PC-3 (cell line): ENCODE data around the gene AGXT. TPM values are rescaled to one million over a fixed set of nuclear protein-coding genes. Genes with fewer than 3 reads are reported as not detected.

ENCODE experiments used
- ATAC-seq: fragments of 200-7000 bp; cut with Tn5 transposase; 2 replicates; pipeline ENCODE4 v1.9.1; 2020; ENCODE audit warnings: mild to moderate bottlenecking, moderate library complexity
- BruUV-seq: library from RNA; stranded (reverse); fragments of 400-500 nt; replicated peaks from 2 replicates; lab custom pipeline; 2021; lab: Mats Ljungman, UMichigan
- CTCF ChIA-PET: fragments of 300-600 bp; sonication (Branson Sonifier 250); formaldehyde crosslinking; loops from one replicate; lab custom pipeline; 2022; ENCODE audit warnings: antibody characterized with exemption; lab: Charles Lee
- POLR2A ChIA-PET: fragments of 300-600 bp; sonication (Branson Sonifier 250); formaldehyde crosslinking; loops from one replicate; lab custom pipeline; 2022; ENCODE audit warnings: antibody characterized with exemption; ENCODE audit not compliant: unreplicated experiment; lab: Charles Lee
- DNase-seq: peaks from one replicate; pipeline ENCODE4 v3.0.0-alpha.2; 2015
- H2AFZ ChIP-seq: fragments of 300-600 bp; sonication (generic); 2 replicates; pipeline ENCODE4 v1.6.0; 2016; ENCODE audit warnings: antibody characterized with exemption, low read length
- H3F3A ChIP-seq: fragments of 300-600 bp; sonication (generic); one replicate; pipeline ENCODE4 v1.6.0; 2017; ENCODE audit warnings: antibody characterized with exemption, low read length, control low read depth, mild to moderate bottlenecking; ENCODE audit not compliant: unreplicated experiment
- H3K27ac ChIP-seq: fragments of 300-600 bp; sonication (generic); 2 replicates; pipeline ENCODE4 v1.5.1; 2016; ENCODE audit warnings: mild to moderate bottlenecking, low read length
- H3K27me3 ChIP-seq: fragments of 300-600 bp; sonication (generic); 2 replicates; pipeline ENCODE4 v1.6.1; 2016; ENCODE audit warnings: low read length, mixed read lengths
- H3K36me3 ChIP-seq: fragments of 300-600 bp; sonication (generic); 2 replicates; pipeline ENCODE4 v1.6.1; 2016; ENCODE audit warnings: low read depth, mixed run types, low read length, mixed read lengths
- H3K4me1 ChIP-seq: fragments of 300-600 bp; sonication (generic); 2 replicates; pipeline ENCODE4 v1.5.1; 2016; ENCODE audit warnings: low read length; ENCODE audit not compliant: insufficient read depth
- H3K4me2 ChIP-seq: fragments of 300-600 bp; sonication (generic); 2 replicates; pipeline ENCODE4 v1.6.0; 2016; ENCODE audit warnings: low read length
- H3K4me3 ChIP-seq: fragments of 300-600 bp; sonication (generic); 2 replicates; pipeline ENCODE4 v1.5.1; 2016; ENCODE audit warnings: mild to moderate bottlenecking, low read length, mixed read lengths
- H3K79me2 ChIP-seq: fragments of 300-600 bp; sonication (generic); 2 replicates; pipeline ENCODE4 v1.6.1; 2017; ENCODE audit warnings: low read length, mixed read lengths
- H3K9ac ChIP-seq: fragments of 300-600 bp; sonication (generic); 2 replicates; pipeline ENCODE4 v1.6.0; 2016; ENCODE audit warnings: mild to moderate bottlenecking, low read length
- H3K9me2 ChIP-seq: fragments of 300-600 bp; sonication (generic); replicated peaks from 2 replicates; pipeline ENCODE4 v1.6.1; 2016; ENCODE audit warnings: mixed run types, low read length, mixed read lengths
- H3K9me3 ChIP-seq: fragments of 300-600 bp; sonication (generic); 2 replicates; pipeline ENCODE4 v1.6.1; 2016; ENCODE audit warnings: low read length, mixed read lengths
- H4K20me1 ChIP-seq: fragments of 300-600 bp; sonication (generic); 2 replicates; pipeline ENCODE4 v1.6.1; 2016; ENCODE audit warnings: low read length, mixed read lengths
- EZH2 ChIP-seq: fragments of 300-600 bp; sonication (generic); IDR thresholded peaks from one replicate; pipeline ENCODE4 v1.6.1; 2017; ENCODE audit warnings: antibody characterized with exemption, mild to moderate bottlenecking, low read length; ENCODE audit not compliant: unreplicated experiment
- EZH2phosphoT487 ChIP-seq: fragments of 300-600 bp; sonication (generic); IDR thresholded peaks from 2 replicates; pipeline ENCODE4 v1.6.1; 2018; ENCODE audit warnings: mild to moderate bottlenecking, antibody characterized with exemption, low read length, borderline replicate concordance
- intact Hi-C: fragments of 100-400 bp; cut with micrococcal nuclease; formaldehyde crosslinking; loops from 2 replicates; pipeline ENCODE4 v1.9.0; 2023
- total RNA-seq: library from RNA; depleted of rRNA; stranded (reverse); fragments of >200 nt; gene quantifications from 2 replicates; pipeline ENCODE4 v1.2.3, GENCODE V29; 2014
- TF ChIP-seq, protein P1 (sequence below): fragments of 300-600 bp; sonication (generic); conservative IDR thresholded peaks from 2 replicates; pipeline ENCODE4 v1.5.1; 2017; ENCODE audit warnings: antibody characterized with exemption, low read depth, mild to moderate bottlenecking, low read length

AGXT gene
- total RNA-seq, 1 experiment from 2014 or later: not detected

DNA sequence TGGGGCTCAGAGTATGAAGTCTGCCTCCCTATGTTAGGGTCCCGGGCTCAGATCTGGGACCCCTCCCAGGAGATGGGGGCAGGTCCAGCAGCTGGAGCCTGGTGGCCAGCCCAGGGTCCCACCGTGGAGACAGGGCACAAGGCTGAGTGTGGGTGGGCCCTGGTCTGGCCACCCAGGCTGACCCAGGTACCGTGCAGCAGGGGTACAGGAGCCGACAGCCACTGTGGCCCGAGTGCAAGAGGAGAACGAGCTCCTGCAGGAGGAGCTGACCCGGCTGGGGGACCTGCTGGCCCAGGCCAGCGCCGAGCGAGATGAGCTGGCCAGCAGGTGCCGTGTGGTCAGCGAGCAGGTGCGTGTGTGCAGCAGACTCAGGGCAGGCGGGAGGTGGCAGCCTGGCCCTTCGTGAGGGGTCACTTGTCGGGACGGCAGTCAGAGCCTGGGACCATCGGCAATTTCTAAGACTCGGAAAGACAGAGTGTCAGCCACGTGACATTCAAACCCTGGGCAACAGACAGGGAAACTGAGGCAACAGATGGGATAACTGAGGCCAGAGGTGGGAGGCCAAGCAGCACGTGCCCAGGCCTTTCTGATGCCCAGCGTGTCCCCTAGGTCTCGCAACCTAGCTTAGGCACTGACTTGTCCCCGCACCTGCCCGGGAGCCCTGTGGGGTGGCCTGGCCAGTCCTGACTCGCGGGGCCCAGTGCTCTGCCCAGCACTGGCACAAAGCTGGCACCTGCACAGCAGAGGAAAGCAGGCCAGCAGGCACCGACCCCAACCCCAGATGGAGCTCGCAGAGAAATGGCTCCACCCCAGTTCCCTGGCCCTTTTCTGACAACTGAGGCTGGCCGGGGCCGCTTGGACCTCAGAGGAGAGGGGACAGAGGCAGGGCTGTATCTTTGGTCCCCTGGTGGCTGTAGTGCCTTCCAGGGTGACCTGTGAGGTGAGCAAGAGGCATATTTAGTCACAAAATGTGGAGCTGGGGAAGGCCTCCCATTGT lies 51.5 kb downstream of the AGXT start:
- BruUV-seq: no TSS peak
- no peak overlapping the region for H2AFZ ChIP-seq
- H3K9me2 ChIP-seq: no peaks in the 10 kb centered on the region
- intact Hi-C loops: loop anchor here (10.0 kb wide), 2 partner anchors 75 to 305 kb away; partner anchors contain the start of gene SNED1
- ATAC-seq (no peak), DNase-seq (no peak)
- H3K9me3 ChIP-seq: no peaks in the 10 kb centered on the region
- ChIA-PET CTCF (no interaction called here), POLR2A (no interaction called here)
- no peaks in the 10 kb centered on the region for H3K27me3 ChIP-seq
- TF ChIP-seq EZH2phosphoT487: no peak
- TF ChIP-seq, protein P1, sequence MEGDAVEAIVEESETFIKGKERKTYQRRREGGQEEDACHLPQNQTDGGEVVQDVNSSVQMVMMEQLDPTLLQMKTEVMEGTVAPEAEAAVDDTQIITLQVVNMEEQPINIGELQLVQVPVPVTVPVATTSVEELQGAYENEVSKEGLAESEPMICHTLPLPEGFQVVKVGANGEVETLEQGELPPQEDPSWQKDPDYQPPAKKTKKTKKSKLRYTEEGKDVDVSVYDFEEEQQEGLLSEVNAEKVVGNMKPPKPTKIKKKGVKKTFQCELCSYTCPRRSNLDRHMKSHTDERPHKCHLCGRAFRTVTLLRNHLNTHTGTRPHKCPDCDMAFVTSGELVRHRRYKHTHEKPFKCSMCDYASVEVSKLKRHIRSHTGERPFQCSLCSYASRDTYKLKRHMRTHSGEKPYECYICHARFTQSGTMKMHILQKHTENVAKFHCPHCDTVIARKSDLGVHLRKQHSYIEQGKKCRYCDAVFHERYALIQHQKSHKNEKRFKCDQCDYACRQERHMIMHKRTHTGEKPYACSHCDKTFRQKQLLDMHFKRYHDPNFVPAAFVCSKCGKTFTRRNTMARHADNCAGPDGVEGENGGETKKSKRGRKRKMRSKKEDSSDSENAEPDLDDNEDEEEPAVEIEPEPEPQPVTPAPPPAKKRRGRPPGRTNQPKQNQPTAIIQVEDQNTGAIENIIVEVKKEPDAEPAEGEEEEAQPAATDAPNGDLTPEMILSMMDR: no peak
- no peak for TF ChIP-seq EZH2
- peaks cover 12% of the 10 kb centered on the region for H3K4me1 ChIP-seq
- H3K36me3 ChIP-seq: no peaks in the 10 kb centered on the region
- no peak overlapping the region for H3K4me3 ChIP-seq
- H3K79me2 ChIP-seq: no peaks in the 10 kb centered on the region
- H3F3A ChIP-seq: no peaks in the 10 kb centered on the region
- H3K27ac ChIP-seq: no peak overlapping the region
- no peaks in the 10 kb centered on the region for H4K20me1 ChIP-seq
- H3K4me2 ChIP-seq: no peak overlapping the region
- H3K9ac ChIP-seq: no peak overlapping the region

DNA sequence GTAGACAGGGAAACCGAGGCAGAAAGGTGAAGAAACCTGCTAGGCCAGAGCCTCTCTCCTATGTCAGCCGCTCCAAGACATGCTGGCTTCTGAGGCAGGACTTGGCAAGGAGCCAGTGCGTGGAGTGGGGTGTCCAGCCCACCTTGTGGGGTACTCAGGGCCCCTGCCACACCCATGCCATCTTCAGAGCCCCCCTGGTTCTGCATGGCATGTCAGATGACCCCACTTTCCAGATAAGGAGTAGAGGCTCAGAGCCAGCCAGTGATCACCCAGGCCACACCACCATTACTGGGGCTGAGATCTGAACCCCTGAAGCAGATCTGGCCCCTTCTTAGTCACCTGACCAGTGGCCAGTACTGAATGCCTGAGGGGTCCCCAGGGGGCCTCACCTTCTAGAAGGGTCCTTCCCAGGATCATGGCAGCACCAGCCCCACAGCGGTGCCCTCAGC lies 52.2 kb downstream of the AGXT start:
- Histone ChIP-seq H3K9me2 (no peaks in the 10 kb centered on the region), H3K27ac (no peak overlapping the region), H3K4me2 (peak overlapping the region; percentile 35; the same call in 1 of the 2 replicates), H2AFZ (no peak overlapping the region), H3K4me3 (no peak overlapping the region), H3K79me2 (no peaks in the 10 kb centered on the region), H3K36me3 (no peaks in the 10 kb centered on the region), H3K27me3 (no peaks in the 10 kb centered on the region), H3K4me1 (peaks cover 12% of the 10 kb centered on the region), H3K9ac (no peak overlapping the region), H3K9me3 (no peaks in the 10 kb centered on the region), H4K20me1 (no peaks in the 10 kb centered on the region), H3F3A (no peaks in the 10 kb centered on the region)
- no peak for ATAC-seq
- BruUV-seq: no TSS peak
- intact Hi-C loops: no loop called here
- no peak for DNase-seq
- ChIA-PET POLR2A (no interaction called here), CTCF (no interaction called here)
- no peak for TF ChIP-seq EZH2
- TF ChIP-seq, protein P1: no peak
- TF ChIP-seq EZH2phosphoT487: no peak
